ENCODE data around the gene SLC7A6. TPM values are rescaled to one million over a fixed set of nuclear protein-coding genes. Genes with fewer than 3 reads are reported as not detected.

The SLC7A6 gene
- total RNA-seq, 1 experiment from 2014 or later, result 267 TPM

GRCh38 chr16:68272507-68273209 is 8.3 kb downstream of the SLC7A6 start:
- Mint-ChIP-seq H3K36me3 (ENCODE audit: insufficient read depth, unreplicated experiment) (peaks cover 96% of the 10 kb centered on the region), H3K4me1 (ENCODE audit: low read depth, unreplicated experiment) (peaks cover 19% of the 10 kb centered on the region), H3K9me3 (ENCODE audit: unreplicated experiment) (no peaks in the 10 kb centered on the region), H3K27me3 (ENCODE audit: insufficient read depth, unreplicated experiment) (no peaks in the 10 kb centered on the region), H3K27ac (ENCODE audit: unreplicated experiment) (peak overlapping the region; percentile 76), H3K4me3 (ENCODE audit: unreplicated experiment) (peak overlapping the region; percentile 4)
- DNase-seq, result no peak
- intact Hi-C loops (cut with micrococcal nuclease; ENCODE audit: unreplicated experiment), result no loop called here
- H3K36me3 ChIP-seq (ENCODE audit: control insufficient read depth, insufficient read depth, low read length), result peaks cover 5% of the 10 kb centered on the region
- BruUV-seq (replicated peaks), result no TSS peak
- no peaks in the 10 kb centered on the region for H3K27me3 ChIP-seq (replicated peaks; ENCODE audit: control insufficient read depth, insufficient read depth, low read length)
- CTCF ChIA-PET, result interaction anchor here (0.6 to 1.3 kb wide), 2 partner anchors 9 to 632 kb away, joined by 5 read pairs; partner anchors contain the start of gene SLC7A6
- H3K9me3 ChIP-seq, result no peaks in the 10 kb centered on the region
- no peak overlapping the region for H3K4me3 ChIP-seq (ENCODE audit: low read depth, low read length)
- POLR2A ChIA-PET, result interaction anchor here (1.0 kb wide), 1 partner anchor 38 kb away, joined by 3 read pairs; the partner anchor contains the start of genes PRMT7 and SLC7A6OS
- no peak for TF ChIP-seq CTCF (IDR thresholded peaks at IDR 0.05; ENCODE audit: insufficient read depth in 1 of 2, low read depth in 1 of 2, low read length in 1 of 2, severe bottlenecking in 1 of 2, unreplicated experiment in 1 of 2)
- peaks cover 58% of the 10 kb centered on the region for H3K4me1 ChIP-seq

- H3K36me3 ChIP-seq (ENCODE audit: control insufficient read depth, insufficient read depth, low read length), result peaks cover 5% of the 10 kb centered on the region
- Mint-ChIP-seq H3K4me3 (ENCODE audit: unreplicated experiment) (peak overlapping the region; percentile 4), H3K27me3 (ENCODE audit: insufficient read depth, unreplicated experiment) (no peaks in the 10 kb centered on the region), H3K36me3 (ENCODE audit: insufficient read depth, unreplicated experiment) (peaks cover 96% of the 10 kb centered on the region), H3K9me3 (ENCODE audit: unreplicated experiment) (no peaks in the 10 kb centered on the region), H3K4me1 (ENCODE audit: low read depth, unreplicated experiment) (peaks cover 13% of the 10 kb centered on the region), H3K27ac (ENCODE audit: unreplicated experiment) (peak overlapping the region; percentile 76)
- BruUV-seq (replicated peaks), result no TSS peak
- CTCF ChIA-PET, result interaction anchor here (0.6 to 1.3 kb wide), 2 partner anchors 9 to 53 kb away, joined by 3 to 5 read pairs; partner anchors contain the start of gene SLC7A6
- POLR2A ChIA-PET, result no interaction called here
- DNase-seq, result no peak
- no peak for TF ChIP-seq CTCF (IDR thresholded peaks at IDR 0.05; ENCODE audit: insufficient read depth in 1 of 2, low read depth in 1 of 2, low read length in 1 of 2, severe bottlenecking in 1 of 2, unreplicated experiment in 1 of 2)
- intact Hi-C loops (cut with micrococcal nuclease; ENCODE audit: unreplicated experiment), result no loop called here
- H3K27me3 ChIP-seq (replicated peaks; ENCODE audit: control insufficient read depth, insufficient read depth, low read length), result no peaks in the 10 kb centered on the region
- no peak overlapping the region for H3K4me3 ChIP-seq (ENCODE audit: low read depth, low read length)
- peaks cover 54% of the 10 kb centered on the region for H3K4me1 ChIP-seq
- H3K9me3 ChIP-seq, result no peaks in the 10 kb centered on the region
Observed at GRCh38 chr16:68273459-68273858, 9.1 kb downstream of the SLC7A6 start.

GRCh38 chr16:68273896-68274295 is 9.6 kb downstream of the SLC7A6 start:
- Mint-ChIP-seq H3K27me3 (ENCODE audit: insufficient read depth, unreplicated experiment) (no peaks in the 10 kb centered on the region), H3K4me1 (ENCODE audit: low read depth, unreplicated experiment) (peaks cover 13% of the 10 kb centered on the region), H3K9me3 (ENCODE audit: unreplicated experiment) (no peaks in the 10 kb centered on the region), H3K36me3 (ENCODE audit: insufficient read depth, unreplicated experiment) (peaks cover 97% of the 10 kb centered on the region), H3K4me3 (ENCODE audit: unreplicated experiment) (no peak overlapping the region), H3K27ac (ENCODE audit: unreplicated experiment) (peak overlapping the region; percentile 76)
- no peak overlapping the region for H3K4me3 ChIP-seq (ENCODE audit: low read depth, low read length)
- BruUV-seq (replicated peaks), result no TSS peak
- H3K36me3 ChIP-seq (ENCODE audit: control insufficient read depth, insufficient read depth, low read length), result peaks cover 5% of the 10 kb centered on the region
- intact Hi-C loops (cut with micrococcal nuclease; ENCODE audit: unreplicated experiment), result no loop called here
- CTCF ChIA-PET, result interaction anchor here (0.6 kb wide), 1 partner anchor 52 kb away, joined by 3 read pairs; no protein-coding TSS in a partner anchor
- H3K27me3 ChIP-seq (replicated peaks; ENCODE audit: control insufficient read depth, insufficient read depth, low read length), result no peaks in the 10 kb centered on the region
- no peak for DNase-seq
- TF ChIP-seq CTCF (IDR thresholded peaks at IDR 0.05; ENCODE audit: insufficient read depth in 1 of 2, low read depth in 1 of 2, low read length in 1 of 2, severe bottlenecking in 1 of 2, unreplicated experiment in 1 of 2), result no peak
- POLR2A ChIA-PET, result interaction anchor here (0.5 kb wide), 1 partner anchor 1178 kb away, joined by 9 read pairs; no protein-coding TSS in a partner anchor
- H3K4me1 ChIP-seq, result peaks cover 51% of the 10 kb centered on the region
- no peaks in the 10 kb centered on the region for H3K9me3 ChIP-seq
